K562 (cell line): Measurements from ENCODE around the gene STRC. TPM values are rescaled to one million over a fixed set of nuclear protein-coding genes. Genes with fewer than 3 reads are reported as not detected.
"Not testable (repeated sequence)": the region's sequence is repeated elsewhere in the genome, so short reads cannot be mapped to it uniquely, and the experiment has no call there.

Source experiments
- ATAC-seq: fragments of 200-7000 bp; cut with Tn5 transposase; 3 replicates; pipeline ENCODE4 v1.9.1; 2020; ENCODE audit warnings: moderate library complexity
- BruUV-seq: library from RNA; stranded (reverse); fragments of 400-500 nt; replicated peaks from 2 replicates; lab custom pipeline; 2021; lab: Mats Ljungman, UMichigan
- CTCF ChIA-PET: fragments of 300-600 bp; formaldehyde crosslinking; extraction: SDS; loops from one replicate; lab custom pipeline; 2021; ENCODE audit warnings: low intra/inter-chr PET ratio; lab: Yijun Ruan, JAX
- POLR2A ChIA-PET: fragments of 300-600, 350-650 bp; sonication (Branson Sonifier 250); formaldehyde crosslinking; extraction: SDS; loops from one replicate; lab custom pipeline; 2021; ENCODE audit warnings: antibody characterized with exemption, inconsistent platforms; lab: Yijun Ruan, JAX
- DNase-seq, 4 experiments: peaks; one replicate each; pipeline versions ENCODE4 v3.0.0 to v3.0.0-alpha.2; 2011 to 2018; ENCODE audit warnings: low spot score in 3 of 4, mixed read lengths in 3 of 4; ENCODE audit errors: extremely low read depth in 1 of 4
- FAIRE-seq: peaks from 2 replicates; lab custom pipeline; 2011; peaks lifted over from hg19 to GRCh38; lab: Jason Lieb, UNC
- H2AFZ ChIP-seq: 2 replicates; pipeline ENCODE4 v1.6.0; 2011; ENCODE audit warnings: low read depth, low read length, control low read depth, inconsistent platforms
- H3K27ac ChIP-seq: fragments of 200-600 bp; 3 replicates; pipeline ENCODE4 v1.8.0; 2011; ENCODE audit warnings: low read depth, mild to moderate bottlenecking, control low read depth, inconsistent platforms, low read length, moderate library complexity, mixed read lengths; ENCODE audit errors: extremely low read depth
- H3K27me3 ChIP-seq, 2 experiments: fragments of 300-600 bp in 1 of 2; 2 replicates in 1 of 2; 3 replicates in 1 of 2; pipeline versions ENCODE4 v1.6.0 to v1.8.0; 2011; ENCODE audit warnings: inconsistent platforms in 2 of 2, low read length in 2 of 2, mild to moderate bottlenecking in 1 of 2, mixed read lengths in 1 of 2, moderate library complexity in 1 of 2; ENCODE audit not compliant: control insufficient read depth in 2 of 2, insufficient read depth in 2 of 2
- H3K36me3 ChIP-seq: fragments of 300-600 bp; 3 replicates; pipeline ENCODE4 v1.8.0; 2011; ENCODE audit warnings: mild to moderate bottlenecking, low read length, inconsistent platforms; ENCODE audit not compliant: control insufficient read depth, insufficient read depth
- H3K4me1 ChIP-seq, 2 experiments: fragments of 200-600 bp in 1 of 2; replicated peaks in 1 of 2; 2 replicates in 1 of 2; 3 replicates in 1 of 2; pipeline versions ENCODE4 v1.5.1 to v1.8.0; 2011; ENCODE audit warnings: inconsistent platforms in 2 of 2, low read length in 2 of 2, mild to moderate bottlenecking in 1 of 2, mixed read lengths in 1 of 2, moderate library complexity in 1 of 2; ENCODE audit not compliant: control insufficient read depth in 2 of 2, insufficient read depth in 2 of 2
- H3K4me2 ChIP-seq: 2 replicates; pipeline ENCODE4 v1.6.1; 2011; ENCODE audit warnings: low read length, control low read depth, inconsistent platforms, mixed read lengths; ENCODE audit not compliant: insufficient read depth
- H3K4me3 ChIP-seq: fragments of 200-600 bp; sonication (generic), shearing (Covaris generic); 2 replicates; pipeline ENCODE4 v1.5.1; 2016; ENCODE audit warnings: control low read depth, inconsistent platforms
- H3K79me2 ChIP-seq: fragments of 200-600 bp; 3 replicates; pipeline ENCODE4 v1.8.0; 2011; ENCODE audit warnings: low read length, inconsistent platforms; ENCODE audit not compliant: control insufficient read depth, insufficient read depth
- H3K9ac ChIP-seq, 2 experiments: 2 replicates each; pipeline versions ENCODE4 v1.6.0 to v1.6.1; 2011; ENCODE audit warnings: low read depth in 2 of 2, low read length in 2 of 2, control low read depth in 1 of 2, inconsistent platforms in 1 of 2, mild to moderate bottlenecking in 1 of 2, mixed read lengths in 1 of 2; ENCODE audit not compliant: insufficient read depth in 1 of 2
- H3K9me1 ChIP-seq: one replicate; pipeline ENCODE4 v1.6.0; 2011; ENCODE audit warnings: inconsistent platforms, mild to moderate bottlenecking, low read length, moderate library complexity; ENCODE audit not compliant: control insufficient read depth, insufficient read depth
- H3K9me3 ChIP-seq: replicated peaks from 2 replicates; pipeline ENCODE4 v1.5.1; 2011; ENCODE audit warnings: low read depth, low read length, inconsistent platforms; ENCODE audit not compliant: control insufficient read depth, insufficient read depth
- H4K20me1 ChIP-seq: replicated peaks from 2 replicates; pipeline ENCODE4 v1.6.1; 2011; ENCODE audit warnings: low read length, inconsistent platforms, mixed read lengths; ENCODE audit not compliant: control insufficient read depth, insufficient read depth
- WGBS: fragments of 100-300 bp; shearing (Covaris generic); methylation state at CpG from one replicate; pipeline ENCODE4 v1.1.6; 2016; ENCODE audit warnings: low coverage, mixed read lengths; ENCODE audit not compliant: insufficient coverage; ENCODE audit errors: missing lambda C conversion rate; 5-methylcytosine and 5-hydroxymethylcytosine counted together
- in situ Hi-C: fragments of 300-500 bp; cut with MboI; formaldehyde crosslinking; loops from 4 replicates; pipeline ENCODE4 v1.15.0; 2018; ENCODE audit warnings: inconsistent platforms, mixed read lengths
- intact Hi-C: fragments of 100-400 bp; cut with micrococcal nuclease; formaldehyde crosslinking; loops from 2 replicates; pipeline ENCODE4 v1.14.2; 2022
- polyA plus RNA-seq, 8 experiments: library from polyadenylated mRNA; depleted of rRNA in 4 of 8; stranded (reverse) in 5 of 8; unstranded in 3 of 8; fragments of >200 nt; fragmentation: Nextera tagmentation in 2 of 8; fragmentation: Illumina TruSeq in 1 of 8; extraction: Ambion mirVana in 2 of 8; extraction: Trizol in 1 of 8; gene quantifications; 2 replicates each; pipeline versions ENCODE4 v1.2.1 to v1.2.3, GENCODE V29; 2011 to 2014; ENCODE audit warnings: inconsistent platforms in 1 of 8, missing spikeins in 1 of 8
- total RNA-seq, 7 experiments: library from RNA; depleted of rRNA in 6 of 7; stranded (reverse); fragments of >200 nt in 6 of 7; fragmentation: Illumina TruSeq in 2 of 7; extraction: Trizol in 2 of 7; gene quantifications; 2 replicates each; pipeline versions ENCODE4 v1.2.1 to v1.2.3, GENCODE V29; 2011 to 2021; ENCODE audit warnings: low replicate concordance in 1 of 7

Gene STRC
- total and polyA plus RNA-seq, 9 of the 15 experiments (the other 6 are each of a cell fraction or from before 2014, with no cell fraction given), result 0.01 to 0.04 TPM; not detected in 7

DNA sequence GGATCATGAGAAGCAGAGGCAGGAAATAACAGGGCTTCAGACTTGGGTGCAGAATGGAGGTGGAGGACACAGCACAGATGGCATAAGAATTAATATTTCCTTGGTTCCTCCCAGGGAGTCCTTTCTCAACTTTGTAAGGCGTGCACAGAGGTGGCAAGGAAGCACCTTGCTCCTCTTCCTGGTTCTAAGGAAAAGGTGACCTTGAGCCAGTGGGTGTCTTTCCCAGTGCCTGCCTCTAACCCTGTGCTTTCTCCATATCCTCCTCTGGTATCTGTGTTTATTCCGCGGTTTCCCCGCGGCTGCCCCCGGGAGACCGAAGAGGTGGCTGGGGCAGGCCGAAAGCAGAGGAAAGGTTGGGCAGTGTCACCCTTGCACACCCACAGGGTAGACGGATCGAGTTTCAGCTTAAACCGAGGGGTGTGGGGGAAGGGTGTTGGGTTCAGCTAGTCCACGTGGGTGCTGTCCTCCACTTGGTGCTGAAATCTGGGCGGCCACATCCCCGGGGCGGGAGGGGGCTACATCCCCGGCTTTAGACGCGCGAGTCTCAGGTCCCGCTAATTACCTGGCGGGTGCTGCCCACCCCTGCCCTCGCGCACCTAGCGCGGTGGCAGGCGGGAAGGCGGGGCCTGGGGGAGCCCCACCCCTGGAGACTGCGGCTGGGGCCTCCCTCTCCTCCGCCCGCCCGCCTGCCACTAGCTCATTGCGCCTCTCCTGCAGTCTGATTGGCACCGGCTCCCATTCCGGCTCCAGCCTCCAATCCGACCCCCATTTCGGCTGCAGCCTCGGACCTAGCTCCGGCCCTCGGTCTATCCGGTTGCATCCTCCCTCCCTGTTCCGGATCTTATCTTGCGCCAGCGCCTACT lies 25.0 kb downstream of the STRC start, which contains the start of gene CKMT1B:
TSS of gene CKMT1B (plus strand) at position 700 of the 863 bp plus-strand sequence. CDS start 192 bp downstream, outside the sequence.
- H3K4me2 ChIP-seq, H3K4me1 ChIP-seq, CTCF ChIA-PET, H3K9ac ChIP-seq, POLR2A ChIA-PET, H3K27me3 ChIP-seq, H4K20me1 ChIP-seq, H3K79me2 ChIP-seq, H3K27ac ChIP-seq, H3K4me3 ChIP-seq, H2AFZ ChIP-seq, H3K9me3 ChIP-seq, intact Hi-C loops, H3K36me3 ChIP-seq, DNase-seq, H3K9me1 ChIP-seq: not testable (repeated sequence)
- in situ Hi-C loops, result loop anchor here (25.0 kb wide), 1 partner anchor 156 kb away; no protein-coding TSS in a partner anchor
- ATAC-seq (peak; percentile 80), FAIRE-seq (peak; percentile 93)
- no CpG with 5 or more reads among the region's 43 CpGs for WGBS
- BruUV-seq, result TSS peak; percentile 91

DNA sequence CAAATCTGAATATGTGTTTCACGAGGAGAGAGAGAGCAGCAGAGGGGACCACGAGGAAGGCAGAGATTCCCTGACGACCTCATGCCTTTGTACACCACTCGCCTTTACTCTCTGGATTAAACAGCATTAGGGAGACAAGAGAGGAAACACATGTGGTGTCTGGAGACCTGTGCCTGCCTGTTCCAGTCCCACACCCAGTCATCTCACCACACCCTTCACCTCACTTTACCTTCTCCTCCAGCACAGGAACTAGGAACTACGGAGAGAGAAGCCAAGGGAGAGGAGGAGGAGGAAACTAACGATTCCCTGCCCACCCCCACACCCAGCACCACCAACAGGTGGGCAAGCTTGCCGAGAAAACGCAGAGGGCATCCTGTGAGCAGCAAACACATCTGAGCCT lies 25.8 kb downstream of the STRC start:
- FAIRE-seq, result peak; percentile 67
- H3K36me3 ChIP-seq, H3K4me1 ChIP-seq, POLR2A ChIA-PET, intact Hi-C loops, H3K4me2 ChIP-seq, DNase-seq, H3K4me3 ChIP-seq, ATAC-seq, H4K20me1 ChIP-seq, H3K27me3 ChIP-seq, BruUV-seq, CTCF ChIA-PET, H3K9me1 ChIP-seq, H2AFZ ChIP-seq, H3K79me2 ChIP-seq, H3K9me3 ChIP-seq, H3K27ac ChIP-seq, H3K9ac ChIP-seq: not testable (repeated sequence)
- in situ Hi-C loops, result loop anchor here (25.0 kb wide), 1 partner anchor 156 kb away; no protein-coding TSS in a partner anchor
- WGBS, result 17% methylated on average over 3 of the region's 8 CpGs

DNA sequence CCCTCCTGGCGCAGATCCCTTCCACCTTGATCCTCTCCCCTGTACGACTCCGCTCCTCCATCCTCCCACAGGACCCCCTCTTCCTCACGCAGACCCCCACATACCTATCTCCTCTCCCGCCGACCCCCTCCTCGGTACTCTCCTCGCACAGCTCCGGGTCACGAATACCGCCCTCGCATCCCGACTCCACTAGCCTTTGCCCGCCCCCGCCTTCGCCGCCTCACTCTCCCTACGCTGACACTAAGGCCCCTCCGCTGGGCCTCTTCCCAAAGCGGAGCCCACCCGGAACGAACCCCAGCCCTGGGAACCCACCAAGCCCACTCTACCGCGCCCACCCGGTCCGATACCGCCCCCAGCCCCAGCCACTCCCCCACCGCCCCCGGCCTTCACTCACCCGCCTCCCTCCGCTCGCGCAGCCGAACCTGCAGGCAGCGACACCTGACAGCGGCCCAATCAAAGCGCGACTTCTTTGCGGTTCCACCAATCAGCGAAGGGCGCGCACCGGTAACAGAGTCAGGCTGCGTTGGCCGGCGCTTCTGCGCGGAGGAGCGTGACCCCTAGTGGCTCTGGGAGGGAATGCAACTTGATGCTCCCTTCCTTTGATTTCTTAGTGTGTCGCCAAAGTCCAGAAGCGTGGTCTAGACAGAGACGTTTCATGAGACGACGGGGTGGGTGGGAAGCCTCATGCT lies 28.7 kb downstream of the STRC start, which contains the start of gene PPIP5K1:
TSS of gene PPIP5K1 (minus strand) at position 431 of the 689 bp plus-strand sequence. CDS start 5,704 bp downstream, outside the sequence.
- H3K27ac ChIP-seq, H3K4me2 ChIP-seq, BruUV-seq, H3K36me3 ChIP-seq, POLR2A ChIA-PET, H3K9ac ChIP-seq, intact Hi-C loops, H3K9me1 ChIP-seq, H4K20me1 ChIP-seq, H3K4me1 ChIP-seq, H2AFZ ChIP-seq, CTCF ChIA-PET, DNase-seq, H3K4me3 ChIP-seq, H3K79me2 ChIP-seq, H3K27me3 ChIP-seq, H3K9me3 ChIP-seq: not testable (repeated sequence)
- FAIRE-seq, result peak; percentile 99
- peak; percentile 96 for ATAC-seq
- in situ Hi-C loops, result loop anchor here (25.0 kb wide), 1 partner anchor 153 kb away; no protein-coding TSS in a partner anchor
- no CpG with 5 or more reads among the region's 54 CpGs for WGBS
